Retinal pigment epithelial cell (primary cell): ENCODE measurements around the gene ANKRD33.

ENCODE experiments used
- DNase-seq: peaks from one replicate; pipeline ENCODE4 v3.0.0-alpha.2; 2010; ENCODE audit warnings: low read depth
- H3K4me3 ChIP-seq: 2 replicates; pipeline ENCODE4 v1.5.1; 2011; ENCODE audit warnings: mild to moderate bottlenecking, low read length, control low read depth, moderate library complexity
- TF ChIP-seq, protein P1 (sequence below): conservative IDR thresholded peaks from 2 replicates; pipeline ENCODE4 v1.5.1; 2011; ENCODE audit warnings: low read depth, low read length, control low read depth, inconsistent platforms

ANKRD33 gene

DNA sequence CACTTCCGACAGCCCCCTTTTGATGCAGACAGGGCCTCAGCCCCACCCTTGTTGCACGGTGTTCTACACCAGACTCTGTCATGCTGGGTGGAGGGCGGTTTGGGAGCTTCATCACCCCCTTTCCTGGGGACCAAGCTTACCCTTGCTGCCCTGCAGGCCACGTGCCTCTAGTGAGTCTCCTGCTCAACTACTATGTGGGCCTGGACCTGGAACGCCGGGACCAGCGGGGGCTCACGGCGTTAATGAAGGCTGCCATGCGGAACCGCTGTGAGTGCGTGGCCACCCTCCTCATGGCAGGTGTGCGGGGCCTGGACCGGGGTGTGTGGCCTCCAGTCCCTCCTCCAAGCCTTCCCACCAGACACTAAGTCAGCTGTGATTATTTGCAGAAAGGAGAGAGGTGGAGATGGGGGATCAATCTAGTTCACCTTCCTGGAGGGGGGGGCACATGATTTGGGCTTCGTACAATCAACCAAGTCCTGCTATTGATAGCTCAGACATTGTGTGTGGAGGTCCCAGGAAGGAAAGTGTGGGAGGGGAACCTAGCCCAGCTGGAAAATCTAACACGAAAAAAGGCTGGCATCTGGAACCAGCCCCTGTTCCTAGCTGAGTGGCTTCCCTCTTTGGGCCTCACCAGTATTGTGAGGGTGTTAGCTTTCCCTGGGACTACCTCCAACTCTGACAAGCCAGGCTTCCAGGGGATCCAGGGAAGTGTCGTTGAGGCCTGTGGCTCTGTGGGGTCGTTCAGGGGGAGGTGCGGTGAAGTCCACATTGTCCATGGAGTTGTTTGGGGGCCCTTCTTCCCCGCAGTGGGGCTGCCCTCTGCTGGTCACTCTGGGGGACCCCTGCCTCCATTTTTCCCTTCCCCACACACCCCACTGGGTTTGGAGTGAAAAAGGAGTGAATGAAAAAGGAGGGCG, 1.6 kb downstream of the ANKRD33 start:
- H3K4me3 ChIP-seq: no peak overlapping the region
- DNase-seq: no peak
- TF ChIP-seq, protein P1, sequence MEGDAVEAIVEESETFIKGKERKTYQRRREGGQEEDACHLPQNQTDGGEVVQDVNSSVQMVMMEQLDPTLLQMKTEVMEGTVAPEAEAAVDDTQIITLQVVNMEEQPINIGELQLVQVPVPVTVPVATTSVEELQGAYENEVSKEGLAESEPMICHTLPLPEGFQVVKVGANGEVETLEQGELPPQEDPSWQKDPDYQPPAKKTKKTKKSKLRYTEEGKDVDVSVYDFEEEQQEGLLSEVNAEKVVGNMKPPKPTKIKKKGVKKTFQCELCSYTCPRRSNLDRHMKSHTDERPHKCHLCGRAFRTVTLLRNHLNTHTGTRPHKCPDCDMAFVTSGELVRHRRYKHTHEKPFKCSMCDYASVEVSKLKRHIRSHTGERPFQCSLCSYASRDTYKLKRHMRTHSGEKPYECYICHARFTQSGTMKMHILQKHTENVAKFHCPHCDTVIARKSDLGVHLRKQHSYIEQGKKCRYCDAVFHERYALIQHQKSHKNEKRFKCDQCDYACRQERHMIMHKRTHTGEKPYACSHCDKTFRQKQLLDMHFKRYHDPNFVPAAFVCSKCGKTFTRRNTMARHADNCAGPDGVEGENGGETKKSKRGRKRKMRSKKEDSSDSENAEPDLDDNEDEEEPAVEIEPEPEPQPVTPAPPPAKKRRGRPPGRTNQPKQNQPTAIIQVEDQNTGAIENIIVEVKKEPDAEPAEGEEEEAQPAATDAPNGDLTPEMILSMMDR: peak; percentile 47

DNA sequence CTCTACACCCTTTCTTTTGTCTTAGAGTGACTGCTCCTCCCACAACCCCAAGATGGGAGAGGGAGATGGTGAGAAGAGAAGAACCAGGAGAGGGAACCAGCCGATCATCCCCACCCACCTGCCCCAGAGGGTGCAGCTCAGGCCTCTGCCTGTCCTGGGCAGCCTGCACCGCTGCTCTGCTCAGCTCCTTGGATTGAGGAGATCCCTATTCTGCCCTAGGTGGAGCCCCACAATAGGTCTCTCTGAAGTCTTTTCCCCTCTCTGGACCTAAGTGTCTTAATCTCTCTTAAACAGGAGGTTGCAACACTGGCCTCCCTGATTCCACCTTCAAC, 2.2 kb downstream of the ANKRD33 start:
- no peak for DNase-seq
- TF ChIP-seq, protein P1: no peak
- H3K4me3 ChIP-seq: no peak overlapping the region

DNA sequence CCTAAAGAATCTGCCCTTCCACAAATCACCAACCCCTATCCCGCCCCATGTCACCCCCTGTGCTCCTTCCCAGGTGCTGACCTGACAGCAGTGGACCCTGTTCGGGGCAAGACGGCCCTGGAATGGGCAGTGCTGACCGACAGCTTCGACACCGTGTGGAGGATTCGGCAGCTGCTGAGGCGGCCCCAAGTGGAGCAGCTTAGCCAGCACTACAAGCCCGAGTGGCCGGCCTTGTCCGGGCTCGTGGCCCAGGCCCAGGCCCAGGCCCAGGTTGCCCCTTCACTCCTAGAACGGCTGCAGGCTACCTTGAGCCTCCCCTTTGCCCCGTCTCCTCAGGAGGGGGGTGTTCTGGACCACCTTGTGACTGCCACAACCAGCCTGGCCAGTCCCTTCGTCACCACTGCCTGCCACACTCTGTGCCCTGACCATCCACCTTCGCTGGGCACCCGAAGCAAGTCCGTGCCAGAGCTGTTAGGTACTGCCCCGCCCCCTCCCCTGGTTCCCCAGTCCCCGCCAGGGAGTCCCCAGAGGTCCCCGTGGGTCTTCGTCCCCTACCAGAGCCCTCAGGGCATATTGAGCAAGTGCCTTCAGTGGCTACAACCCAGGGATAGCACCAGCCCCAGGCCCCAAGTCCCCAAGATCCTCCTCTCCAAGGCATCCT, 2.7 kb downstream of the ANKRD33 start:
- DNase-seq: no peak
- TF ChIP-seq, protein P1: no peak
- no peak overlapping the region for H3K4me3 ChIP-seq

DNA sequence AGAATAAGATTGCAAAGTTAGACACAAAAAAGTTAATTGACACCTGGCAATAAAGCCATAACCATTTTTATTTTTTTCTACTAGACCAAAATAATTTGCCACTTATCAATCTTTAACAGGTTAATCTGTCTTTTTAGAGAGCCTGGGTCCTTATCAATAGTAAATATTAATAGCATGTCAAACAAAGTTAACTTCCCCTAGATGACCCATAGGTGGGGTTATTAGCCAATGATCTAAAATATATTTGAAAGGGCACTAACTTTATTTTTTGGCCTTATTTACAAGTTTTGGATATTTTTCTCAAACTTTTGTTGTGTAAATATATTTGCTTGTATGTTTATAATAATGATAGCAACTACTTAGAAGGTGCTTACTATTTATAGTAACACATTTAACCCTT, 3.9 kb downstream of the ANKRD33 start:
- no peak overlapping the region for H3K4me3 ChIP-seq
- TF ChIP-seq, protein P1: peak; percentile 42
- DNase-seq: no peak

DNA sequence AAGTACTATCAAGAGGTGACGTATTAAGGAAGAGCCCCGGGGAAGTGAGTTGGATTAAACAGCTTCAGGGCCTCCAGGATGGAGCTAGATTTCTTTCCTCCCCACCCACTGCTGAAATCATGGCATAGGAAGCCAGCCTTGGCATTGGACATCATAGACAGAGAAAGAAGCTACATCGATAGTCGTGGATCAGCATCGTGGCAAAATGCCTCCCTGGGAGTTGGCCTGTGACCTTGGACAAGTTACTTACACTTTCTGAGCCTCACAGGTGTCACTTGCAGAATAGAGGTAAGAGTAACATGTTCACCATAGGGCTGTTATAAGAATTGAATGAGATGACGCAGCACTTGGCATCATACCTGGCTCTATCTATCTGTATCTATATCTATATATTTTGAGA, 5.9 kb downstream of the ANKRD33 start:
- DNase-seq: no peak
- TF ChIP-seq, protein P1: no peak
- no peak overlapping the region for H3K4me3 ChIP-seq

DNA sequence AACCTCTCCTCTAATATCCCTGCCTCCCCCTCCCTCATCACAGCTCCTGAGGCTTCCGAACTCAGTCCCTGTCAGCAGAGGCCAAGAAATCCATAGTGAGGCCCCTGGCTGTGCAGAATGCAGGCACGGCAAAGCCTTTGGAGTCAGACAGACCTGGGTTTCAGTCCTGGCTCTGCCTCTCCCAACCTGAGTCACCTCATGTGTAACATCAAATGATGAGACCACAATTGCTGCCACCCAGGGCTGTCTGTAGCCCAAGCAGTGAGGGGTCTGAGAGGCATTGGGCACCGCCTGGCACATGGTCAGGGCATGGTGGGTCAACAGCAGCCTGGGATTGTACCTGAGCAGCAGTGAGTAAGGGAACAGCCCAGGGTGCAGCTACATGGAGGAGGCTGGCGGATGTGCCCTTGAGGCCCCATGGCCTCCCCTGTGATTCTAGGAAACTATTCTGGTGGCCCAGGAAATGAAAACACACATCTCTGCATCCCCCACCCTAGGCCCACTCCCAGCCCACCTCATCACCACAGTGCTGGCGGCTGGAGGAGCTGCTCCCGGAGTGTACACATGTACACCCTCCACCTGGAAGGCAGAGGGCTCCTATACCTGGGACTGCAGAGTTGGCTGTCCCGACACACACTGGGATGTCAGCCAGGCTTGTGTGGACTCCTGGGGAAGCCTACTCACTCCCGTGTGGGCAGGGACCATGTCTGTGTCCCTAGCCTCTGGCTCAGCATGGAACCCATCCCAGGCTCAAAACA, 7.7 kb downstream of the ANKRD33 start:
- TF ChIP-seq, protein P1: no peak
- DNase-seq: no peak
- H3K4me3 ChIP-seq: no peak overlapping the region
